ENCODE data around the gene RMND5A.

DNA sequence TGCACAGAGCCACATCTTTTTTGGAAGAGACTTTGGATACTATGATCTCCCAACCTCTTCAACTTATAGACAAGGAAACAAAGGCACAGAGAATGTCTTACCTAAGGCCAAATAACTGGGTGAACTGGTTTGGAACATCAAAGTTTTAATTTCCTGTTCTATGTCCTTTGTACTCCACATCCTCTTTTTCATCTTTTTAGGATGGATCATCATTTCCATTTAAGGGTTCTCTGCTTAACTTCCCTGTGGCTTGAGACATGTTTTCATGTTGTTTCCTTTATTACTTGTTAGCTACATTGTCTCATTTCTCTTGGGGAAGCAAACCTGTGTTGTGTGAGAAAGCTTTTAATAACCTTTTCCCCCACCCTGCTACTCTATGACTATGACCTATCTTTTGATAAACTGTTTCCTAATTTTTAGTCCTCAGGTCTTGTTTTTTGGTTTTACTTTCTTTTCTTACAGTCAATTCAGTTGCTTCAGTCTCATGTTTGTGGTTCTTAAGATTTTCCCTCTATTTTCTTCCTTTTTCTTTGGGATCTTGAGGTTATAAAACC, 22.5 kb upstream of the RMND5A start:
- TF ChIP-seq, protein P1, sequence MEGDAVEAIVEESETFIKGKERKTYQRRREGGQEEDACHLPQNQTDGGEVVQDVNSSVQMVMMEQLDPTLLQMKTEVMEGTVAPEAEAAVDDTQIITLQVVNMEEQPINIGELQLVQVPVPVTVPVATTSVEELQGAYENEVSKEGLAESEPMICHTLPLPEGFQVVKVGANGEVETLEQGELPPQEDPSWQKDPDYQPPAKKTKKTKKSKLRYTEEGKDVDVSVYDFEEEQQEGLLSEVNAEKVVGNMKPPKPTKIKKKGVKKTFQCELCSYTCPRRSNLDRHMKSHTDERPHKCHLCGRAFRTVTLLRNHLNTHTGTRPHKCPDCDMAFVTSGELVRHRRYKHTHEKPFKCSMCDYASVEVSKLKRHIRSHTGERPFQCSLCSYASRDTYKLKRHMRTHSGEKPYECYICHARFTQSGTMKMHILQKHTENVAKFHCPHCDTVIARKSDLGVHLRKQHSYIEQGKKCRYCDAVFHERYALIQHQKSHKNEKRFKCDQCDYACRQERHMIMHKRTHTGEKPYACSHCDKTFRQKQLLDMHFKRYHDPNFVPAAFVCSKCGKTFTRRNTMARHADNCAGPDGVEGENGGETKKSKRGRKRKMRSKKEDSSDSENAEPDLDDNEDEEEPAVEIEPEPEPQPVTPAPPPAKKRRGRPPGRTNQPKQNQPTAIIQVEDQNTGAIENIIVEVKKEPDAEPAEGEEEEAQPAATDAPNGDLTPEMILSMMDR (IDR thresholded peaks at IDR 0.05; ENCODE audit: poor library complexity, severe bottlenecking): no peak
- TF ChIP-seq EZH2 (IDR thresholded peaks at IDR 0.05; ENCODE audit: borderline replicate concordance, insufficient read depth, low read length, poor library complexity, severe bottlenecking): no peak
- TF ChIP-seq, protein P2, sequence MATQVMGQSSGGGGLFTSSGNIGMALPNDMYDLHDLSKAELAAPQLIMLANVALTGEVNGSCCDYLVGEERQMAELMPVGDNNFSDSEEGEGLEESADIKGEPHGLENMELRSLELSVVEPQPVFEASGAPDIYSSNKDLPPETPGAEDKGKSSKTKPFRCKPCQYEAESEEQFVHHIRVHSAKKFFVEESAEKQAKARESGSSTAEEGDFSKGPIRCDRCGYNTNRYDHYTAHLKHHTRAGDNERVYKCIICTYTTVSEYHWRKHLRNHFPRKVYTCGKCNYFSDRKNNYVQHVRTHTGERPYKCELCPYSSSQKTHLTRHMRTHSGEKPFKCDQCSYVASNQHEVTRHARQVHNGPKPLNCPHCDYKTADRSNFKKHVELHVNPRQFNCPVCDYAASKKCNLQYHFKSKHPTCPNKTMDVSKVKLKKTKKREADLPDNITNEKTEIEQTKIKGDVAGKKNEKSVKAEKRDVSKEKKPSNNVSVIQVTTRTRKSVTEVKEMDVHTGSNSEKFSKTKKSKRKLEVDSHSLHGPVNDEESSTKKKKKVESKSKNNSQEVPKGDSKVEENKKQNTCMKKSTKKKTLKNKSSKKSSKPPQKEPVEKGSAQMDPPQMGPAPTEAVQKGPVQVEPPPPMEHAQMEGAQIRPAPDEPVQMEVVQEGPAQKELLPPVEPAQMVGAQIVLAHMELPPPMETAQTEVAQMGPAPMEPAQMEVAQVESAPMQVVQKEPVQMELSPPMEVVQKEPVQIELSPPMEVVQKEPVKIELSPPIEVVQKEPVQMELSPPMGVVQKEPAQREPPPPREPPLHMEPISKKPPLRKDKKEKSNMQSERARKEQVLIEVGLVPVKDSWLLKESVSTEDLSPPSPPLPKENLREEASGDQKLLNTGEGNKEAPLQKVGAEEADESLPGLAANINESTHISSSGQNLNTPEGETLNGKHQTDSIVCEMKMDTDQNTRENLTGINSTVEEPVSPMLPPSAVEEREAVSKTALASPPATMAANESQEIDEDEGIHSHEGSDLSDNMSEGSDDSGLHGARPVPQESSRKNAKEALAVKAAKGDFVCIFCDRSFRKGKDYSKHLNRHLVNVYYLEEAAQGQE (IDR thresholded peaks at IDR 0.05; ENCODE audit: borderline replicate concordance): no peak

Measured in neural cell (in vitro differentiated cells).